SH-SY5Y (cell line): ENCODE measurements around the gene PET117.

Source experiments
- GATA2 ChIP-seq: IDR thresholded peaks from 2 replicates; pipeline ENCODE4 v1.6.1; 2011; ENCODE audit warnings: mild to moderate bottlenecking, low read depth, low read length
- GATA3 ChIP-seq: IDR thresholded peaks from 2 replicates; pipeline ENCODE4 v1.6.1; 2011; ENCODE audit warnings: low read depth, mild to moderate bottlenecking, low read length, moderate library complexity

GRCh38 chr20:18108326-18108725 lies 29.3 kb upstream of the PET117 start:
- no peak for TF ChIP-seq GATA3
- TF ChIP-seq GATA2, result no peak
